Measurements from ENCODE around the gene SLC15A4. TPM values are rescaled to one million over a fixed set of nuclear protein-coding genes. Genes with fewer than 3 reads are reported as not detected.

SLC15A4 gene
- total RNA-seq, 1 donor from 2014 or later: 31.3 TPM

- H3K4me3 Mint-ChIP-seq (ENCODE audit: low read depth): no peak overlapping the region
- no peaks in the 10 kb centered on the region for H3K4me1 Mint-ChIP-seq (ENCODE audit: low read depth)
- H3K9me3 Mint-ChIP-seq (ENCODE audit: low read depth): no peaks in the 10 kb centered on the region
- no peaks in the 10 kb centered on the region for H3K27me3 Mint-ChIP-seq
- H3K36me3 Mint-ChIP-seq (ENCODE audit: insufficient read depth): peaks cover 30% of the 10 kb centered on the region
- no peak overlapping the region for H3K27ac Mint-ChIP-seq
- no peak for DNase-seq (ENCODE audit: low spot score, unreplicated experiment)
- TF ChIP-seq CTCF (IDR thresholded peaks at IDR 0.05; ENCODE audit: unreplicated experiment): no peak
These were observed 28.9 kb downstream of the SLC15A4 start for GRCh38 chr12:128794661-128795529.

DNA sequence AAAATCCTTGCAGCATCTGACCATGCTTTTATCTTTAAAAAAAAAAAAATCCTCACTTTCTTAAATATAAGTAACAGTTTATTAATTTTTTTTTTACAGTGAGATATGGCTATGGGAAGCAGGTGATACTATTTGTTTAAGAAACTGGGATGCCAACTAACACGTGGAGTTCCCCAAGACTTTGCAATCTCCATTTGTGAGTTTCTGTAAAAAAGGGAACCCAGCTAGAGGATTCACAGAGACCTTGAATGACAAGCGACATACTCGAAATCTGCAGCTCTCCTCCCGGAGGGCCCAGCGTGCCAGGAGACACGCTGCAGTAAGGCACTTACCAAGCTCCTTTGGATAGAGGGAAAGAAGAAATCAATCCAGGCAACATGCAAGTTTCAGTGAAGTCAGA is 30.1 kb downstream of the SLC15A4 start:
- DNase-seq (ENCODE audit: low spot score, unreplicated experiment): no peak
- H3K27me3 Mint-ChIP-seq: no peaks in the 10 kb centered on the region
- H3K4me3 Mint-ChIP-seq (ENCODE audit: low read depth): no peak overlapping the region
- H3K27ac Mint-ChIP-seq: no peak overlapping the region
- H3K9me3 Mint-ChIP-seq (ENCODE audit: low read depth): no peaks in the 10 kb centered on the region
- TF ChIP-seq CTCF (IDR thresholded peaks at IDR 0.05; ENCODE audit: unreplicated experiment): no peak
- H3K4me1 Mint-ChIP-seq (ENCODE audit: low read depth): no peaks in the 10 kb centered on the region
- peaks cover 30% of the 10 kb centered on the region for H3K36me3 Mint-ChIP-seq (ENCODE audit: insufficient read depth)

DNA sequence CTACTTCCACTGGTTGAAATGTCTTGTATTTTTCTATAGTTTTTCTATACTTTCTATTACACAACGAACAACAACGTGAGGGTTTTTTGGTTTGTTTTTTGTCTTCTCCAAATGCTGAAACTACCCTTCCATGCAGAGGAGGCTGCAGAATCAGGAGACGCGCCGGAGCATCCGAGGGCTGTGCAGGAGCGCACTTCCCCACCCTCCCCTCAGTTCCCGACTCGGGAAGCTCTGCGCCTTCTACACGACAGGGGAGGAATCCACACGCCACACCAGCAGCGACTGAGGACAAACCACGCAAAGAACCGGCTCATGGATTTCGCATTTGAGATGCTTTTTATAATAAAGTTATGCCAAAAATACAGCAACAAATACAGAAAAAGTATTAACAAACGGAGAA is 30.9 kb downstream of the SLC15A4 start:
- no peaks in the 10 kb centered on the region for H3K27me3 Mint-ChIP-seq
- no peak overlapping the region for H3K27ac Mint-ChIP-seq
- DNase-seq (ENCODE audit: low spot score, unreplicated experiment): no peak
- H3K4me3 Mint-ChIP-seq (ENCODE audit: low read depth): no peak overlapping the region
- no peaks in the 10 kb centered on the region for H3K4me1 Mint-ChIP-seq (ENCODE audit: low read depth)
- H3K9me3 Mint-ChIP-seq (ENCODE audit: low read depth): no peaks in the 10 kb centered on the region
- TF ChIP-seq CTCF (IDR thresholded peaks at IDR 0.05; ENCODE audit: unreplicated experiment): no peak
- H3K36me3 Mint-ChIP-seq (ENCODE audit: insufficient read depth): peaks cover 26% of the 10 kb centered on the region

DNA sequence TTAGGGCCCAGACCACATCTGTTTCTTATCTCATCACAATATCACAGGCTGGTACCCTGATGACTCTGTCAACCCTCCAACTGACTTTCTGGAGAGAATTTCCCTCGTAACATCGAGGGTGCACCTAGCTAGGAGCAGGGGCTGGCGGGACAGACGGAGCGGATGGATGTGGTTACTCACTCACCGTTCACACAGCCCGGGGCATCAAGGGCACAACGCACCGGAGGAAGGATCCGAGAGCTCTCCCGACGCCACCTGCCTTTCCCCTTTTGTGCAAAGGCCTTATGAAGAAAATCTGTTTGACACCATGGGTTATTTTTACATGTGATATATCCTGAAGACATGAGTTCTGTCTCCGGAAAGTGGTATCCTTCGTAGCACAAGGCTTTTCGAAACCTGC is 31.4 kb downstream of the SLC15A4 start:
- Mint-ChIP-seq H3K4me3 (ENCODE audit: low read depth) (no peak overlapping the region), H3K36me3 (ENCODE audit: insufficient read depth) (peaks cover 23% of the 10 kb centered on the region), H3K4me1 (ENCODE audit: low read depth) (no peaks in the 10 kb centered on the region), H3K27ac (no peak overlapping the region), H3K9me3 (ENCODE audit: low read depth) (no peaks in the 10 kb centered on the region), H3K27me3 (no peaks in the 10 kb centered on the region)
- no peak for DNase-seq (ENCODE audit: low spot score, unreplicated experiment)
- no peak for TF ChIP-seq CTCF (IDR thresholded peaks at IDR 0.05; ENCODE audit: unreplicated experiment)

- Mint-ChIP-seq H3K36me3 (ENCODE audit: insufficient read depth) (peaks cover 21% of the 10 kb centered on the region), H3K27me3 (no peaks in the 10 kb centered on the region), H3K27ac (no peak overlapping the region), H3K9me3 (ENCODE audit: low read depth) (no peaks in the 10 kb centered on the region), H3K4me1 (ENCODE audit: low read depth) (no peaks in the 10 kb centered on the region), H3K4me3 (ENCODE audit: low read depth) (no peak overlapping the region)
- DNase-seq (ENCODE audit: low spot score, unreplicated experiment): no peak
- no peak for TF ChIP-seq CTCF (IDR thresholded peaks at IDR 0.05; ENCODE audit: unreplicated experiment)
These were observed 32.1 kb downstream of the SLC15A4 start for GRCh38 chr12:128791395-128792322.
